ENCODE results near the gene RNF135. TPM values are rescaled to one million over a fixed set of nuclear protein-coding genes. Genes with fewer than 3 reads are reported as not detected.

RNF135 gene
- total RNA-seq, 1 experiment from 2014 or later = 8.0 TPM

DNA sequence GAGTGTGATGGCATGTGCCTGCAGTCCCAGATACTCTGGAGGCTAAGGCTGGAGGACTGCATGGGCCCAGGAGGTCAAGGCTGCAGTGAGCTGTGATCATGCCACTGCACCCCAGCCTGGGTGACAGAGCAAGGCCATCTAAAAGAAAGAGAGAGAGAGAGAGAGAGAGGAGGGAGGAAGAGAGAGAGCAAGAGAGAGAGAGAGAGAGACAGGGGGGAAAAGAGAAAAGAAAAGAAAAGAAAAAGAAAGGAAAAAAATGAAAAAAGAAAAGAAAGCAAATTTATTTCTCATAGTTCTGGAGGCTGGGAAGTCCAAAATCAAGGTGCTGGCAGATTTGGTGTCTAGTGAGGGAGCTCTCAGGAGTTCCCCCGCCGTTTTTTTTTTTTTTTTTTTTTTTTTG is 33.3 kb downstream of the RNF135 start:
- Histone ChIP-seq H3K23me2 (ENCODE audit: insufficient read length, low read depth, low read length, poor library complexity, severe bottlenecking) (peaks cover 5% of the 10 kb centered on the region), H3K27me3 (ENCODE audit: insufficient read depth, low read length) (peaks cover 2% of the 10 kb centered on the region; the same call in 1 of the 2 replicates), H3K4me1 (ENCODE audit: insufficient read depth, low read length) (no peaks in the 10 kb centered on the region; the same call in 1 of the 2 replicates), H3K79me2 (ENCODE audit: insufficient read depth, low read length) (no peaks in the 10 kb centered on the region), H3K18ac (ENCODE audit: insufficient read length, low read depth, low read length) (no peak overlapping the region), H3K4me2 (ENCODE audit: insufficient read depth, insufficient read length, low read length) (no peak overlapping the region), H4K20me1 (ENCODE audit: control insufficient read depth, insufficient read depth, insufficient read length) (no peaks in the 10 kb centered on the region), H2BK12ac (ENCODE audit: insufficient read length, low read depth, low read length) (no peak overlapping the region), H2BK20ac (ENCODE audit: low read depth, low read length, poor library complexity, severe bottlenecking) (no peak overlapping the region), H3K9me3 (ENCODE audit: control insufficient read depth, low read depth, low read length) (no peaks in the 10 kb centered on the region), H4K91ac (ENCODE audit: insufficient read length, low read depth, low read length) (no peak overlapping the region), H3K56ac (ENCODE audit: insufficient read length, low read depth, low read length) (no peak overlapping the region), H3K9ac (ENCODE audit: extremely low read depth, insufficient read length, low read length) (no peak overlapping the region), H2BK15ac (ENCODE audit: low read depth, low read length) (no peak overlapping the region), H4K8ac (replicated peaks; ENCODE audit: insufficient read length, low read depth, low read length) (no peak overlapping the region), H2BK5ac (ENCODE audit: insufficient read length, low read length) (no peak overlapping the region), H2AFZ (ENCODE audit: low read length) (no peak overlapping the region), H2AK5ac (ENCODE audit: insufficient read length, low read length) (no peak overlapping the region), H2BK120ac (ENCODE audit: low read depth, low read length, poor library complexity, severe bottlenecking) (no peak overlapping the region), H4K5ac (ENCODE audit: insufficient read length, low read depth, low read length) (no peak overlapping the region), H3K23ac (ENCODE audit: insufficient read length, low read depth, low read length) (no peak overlapping the region), H3K79me1 (ENCODE audit: insufficient read depth, low read depth, low read length, poor library complexity, severe bottlenecking) (no peaks in the 10 kb centered on the region), H3K4ac (ENCODE audit: low read depth, low read length) (no peak overlapping the region), H3T11ph (ENCODE audit: low read length) (no peak overlapping the region), H3K14ac (ENCODE audit: insufficient read depth, low read length) (no peak overlapping the region), H3K27ac (ENCODE audit: insufficient read length, low read depth, low read length) (no peak overlapping the region)
- Mint-ChIP-seq H3K9me3 (no peaks in the 10 kb centered on the region; a peak in 3 of 5 replicates), H3K4me1 (peaks cover 11 to 13% of the 10 kb centered on the region in 2 experiments), H3K36me3 (ENCODE audit: insufficient read depth in 1 of 3, low read depth in 3 of 3) (peaks cover 4 to 8% (median 5%) of the 10 kb centered on the region in 3 experiments; a peak in 5 of 7 replicates), H3K27me3 (ENCODE audit: low read depth) (peaks cover 18% of the 10 kb centered on the region), H3K4me3 (no peak overlapping the region), H3K27ac (no peak overlapping the region)
- no CpG with 5 or more reads among the region's 2 CpGs for WGBS (ENCODE audit: extremely low coverage, insufficient read length, low lambda C conversion rate)
- DNase-seq = no peak
- no peak for TF ChIP-seq CTCF (conservative IDR thresholded peaks at IDR 0.05)
